ENCODE data around the gene CFHR5. TPM values are rescaled to one million over a fixed set of nuclear protein-coding genes. Genes with fewer than 3 reads are reported as not detected.

The CFHR5 gene
- total and polyA plus RNA-seq, 4 donors: 3.4 to 110 (median 49.1) TPM

GRCh38 chr1:197036861-197037260 lies 59.5 kb downstream of the CFHR5 start:
- Histone ChIP-seq H3K9me3 (ENCODE audit: control insufficient read depth in 4 of 4, low read length in 3 of 4) (no peaks in the 10 kb centered on the region), H3K27me3 (ENCODE audit: control insufficient read depth in 4 of 4, insufficient read depth in 4 of 4, low read length in 3 of 4) (no peaks in the 10 kb centered on the region), H3K4me3 (ENCODE audit: low read depth in 1 of 3, low read length in 3 of 3) (no peak overlapping the region), H3K4me1 (ENCODE audit: control insufficient read depth in 4 of 4, insufficient read depth in 4 of 4, low read length in 3 of 4) (no peaks in the 10 kb centered on the region), H3K36me3 (ENCODE audit: control insufficient read depth in 4 of 4, insufficient read depth in 3 of 4, low read depth in 1 of 4, low read length in 3 of 4) (peaks cover 0 to 6% (median 4%) of the 10 kb centered on the region in 4 donors), H3K9ac (ENCODE audit: low read depth in 1 of 2, low read length in 2 of 2) (no peak overlapping the region), H3K27ac (ENCODE audit: low read depth in 1 of 2, low read length in 2 of 2) (no peak overlapping the region)
- DNase-seq (ENCODE audit: low spot score): no peak
- TF ChIP-seq, protein P1, sequence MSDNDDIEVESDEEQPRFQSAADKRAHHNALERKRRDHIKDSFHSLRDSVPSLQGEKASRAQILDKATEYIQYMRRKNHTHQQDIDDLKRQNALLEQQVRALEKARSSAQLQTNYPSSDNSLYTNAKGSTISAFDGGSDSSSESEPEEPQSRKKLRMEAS (IDR thresholded peaks at IDR 0.05): no peak
- TF ChIP-seq, protein P2, sequence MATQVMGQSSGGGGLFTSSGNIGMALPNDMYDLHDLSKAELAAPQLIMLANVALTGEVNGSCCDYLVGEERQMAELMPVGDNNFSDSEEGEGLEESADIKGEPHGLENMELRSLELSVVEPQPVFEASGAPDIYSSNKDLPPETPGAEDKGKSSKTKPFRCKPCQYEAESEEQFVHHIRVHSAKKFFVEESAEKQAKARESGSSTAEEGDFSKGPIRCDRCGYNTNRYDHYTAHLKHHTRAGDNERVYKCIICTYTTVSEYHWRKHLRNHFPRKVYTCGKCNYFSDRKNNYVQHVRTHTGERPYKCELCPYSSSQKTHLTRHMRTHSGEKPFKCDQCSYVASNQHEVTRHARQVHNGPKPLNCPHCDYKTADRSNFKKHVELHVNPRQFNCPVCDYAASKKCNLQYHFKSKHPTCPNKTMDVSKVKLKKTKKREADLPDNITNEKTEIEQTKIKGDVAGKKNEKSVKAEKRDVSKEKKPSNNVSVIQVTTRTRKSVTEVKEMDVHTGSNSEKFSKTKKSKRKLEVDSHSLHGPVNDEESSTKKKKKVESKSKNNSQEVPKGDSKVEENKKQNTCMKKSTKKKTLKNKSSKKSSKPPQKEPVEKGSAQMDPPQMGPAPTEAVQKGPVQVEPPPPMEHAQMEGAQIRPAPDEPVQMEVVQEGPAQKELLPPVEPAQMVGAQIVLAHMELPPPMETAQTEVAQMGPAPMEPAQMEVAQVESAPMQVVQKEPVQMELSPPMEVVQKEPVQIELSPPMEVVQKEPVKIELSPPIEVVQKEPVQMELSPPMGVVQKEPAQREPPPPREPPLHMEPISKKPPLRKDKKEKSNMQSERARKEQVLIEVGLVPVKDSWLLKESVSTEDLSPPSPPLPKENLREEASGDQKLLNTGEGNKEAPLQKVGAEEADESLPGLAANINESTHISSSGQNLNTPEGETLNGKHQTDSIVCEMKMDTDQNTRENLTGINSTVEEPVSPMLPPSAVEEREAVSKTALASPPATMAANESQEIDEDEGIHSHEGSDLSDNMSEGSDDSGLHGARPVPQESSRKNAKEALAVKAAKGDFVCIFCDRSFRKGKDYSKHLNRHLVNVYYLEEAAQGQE (IDR thresholded peaks at IDR 0.05): no peak
- TF ChIP-seq HNF4G (IDR thresholded peaks at IDR 0.05): no peak
- TF ChIP-seq JUND (IDR thresholded peaks at IDR 0.05): no peak
- TF ChIP-seq, protein P3, sequence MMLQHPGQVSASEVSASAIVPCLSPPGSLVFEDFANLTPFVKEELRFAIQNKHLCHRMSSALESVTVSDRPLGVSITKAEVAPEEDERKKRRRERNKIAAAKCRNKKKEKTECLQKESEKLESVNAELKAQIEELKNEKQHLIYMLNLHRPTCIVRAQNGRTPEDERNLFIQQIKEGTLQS (IDR thresholded peaks at IDR 0.05): no peak
- TF ChIP-seq RAD21 (IDR thresholded peaks at IDR 0.05): no peak
- TF ChIP-seq NR2F2 (IDR thresholded peaks at IDR 0.05): no peak
- TF ChIP-seq ZBTB33 (IDR thresholded peaks at IDR 0.05): no peak
- no peak for TF ChIP-seq HNF4A (conservative IDR thresholded peaks at IDR 0.05)
- TF ChIP-seq RXRA (IDR thresholded peaks at IDR 0.05): no peak
- WGBS: 96% methylated on average over 3 of the region's 3 CpGs

GRCh38 chr1:197041486-197042353 lies 64.4 kb downstream of the CFHR5 start:
- no peaks in the 10 kb centered on the region for H3K4me1 ChIP-seq (ENCODE audit: control insufficient read depth in 4 of 4, insufficient read depth in 4 of 4, low read length in 3 of 4)
- H3K9me3 ChIP-seq (ENCODE audit: control insufficient read depth in 4 of 4, low read length in 3 of 4): no peaks in the 10 kb centered on the region
- WGBS: 86% methylated on average over 7 of the region's 7 CpGs
- H3K4me3 ChIP-seq (ENCODE audit: low read depth in 1 of 3, low read length in 3 of 3): no peak overlapping the region
- peaks cover 1 to 8% (median 6%) of the 10 kb centered on the region in 4 donors for H3K36me3 ChIP-seq (ENCODE audit: control insufficient read depth in 4 of 4, insufficient read depth in 3 of 4, low read depth in 1 of 4, low read length in 3 of 4)
- no peaks in the 10 kb centered on the region for H3K27me3 ChIP-seq (ENCODE audit: control insufficient read depth in 4 of 4, insufficient read depth in 4 of 4, low read length in 3 of 4)
- TF ChIP-seq EGR1 (IDR thresholded peaks at IDR 0.05; ENCODE audit: low read depth in 2 of 2): no peak
- TF ChIP-seq, protein P4, sequence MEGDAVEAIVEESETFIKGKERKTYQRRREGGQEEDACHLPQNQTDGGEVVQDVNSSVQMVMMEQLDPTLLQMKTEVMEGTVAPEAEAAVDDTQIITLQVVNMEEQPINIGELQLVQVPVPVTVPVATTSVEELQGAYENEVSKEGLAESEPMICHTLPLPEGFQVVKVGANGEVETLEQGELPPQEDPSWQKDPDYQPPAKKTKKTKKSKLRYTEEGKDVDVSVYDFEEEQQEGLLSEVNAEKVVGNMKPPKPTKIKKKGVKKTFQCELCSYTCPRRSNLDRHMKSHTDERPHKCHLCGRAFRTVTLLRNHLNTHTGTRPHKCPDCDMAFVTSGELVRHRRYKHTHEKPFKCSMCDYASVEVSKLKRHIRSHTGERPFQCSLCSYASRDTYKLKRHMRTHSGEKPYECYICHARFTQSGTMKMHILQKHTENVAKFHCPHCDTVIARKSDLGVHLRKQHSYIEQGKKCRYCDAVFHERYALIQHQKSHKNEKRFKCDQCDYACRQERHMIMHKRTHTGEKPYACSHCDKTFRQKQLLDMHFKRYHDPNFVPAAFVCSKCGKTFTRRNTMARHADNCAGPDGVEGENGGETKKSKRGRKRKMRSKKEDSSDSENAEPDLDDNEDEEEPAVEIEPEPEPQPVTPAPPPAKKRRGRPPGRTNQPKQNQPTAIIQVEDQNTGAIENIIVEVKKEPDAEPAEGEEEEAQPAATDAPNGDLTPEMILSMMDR (IDR thresholded peaks at IDR 0.05; ENCODE audit: low read depth, low read length, missing input control): no peak
- DNase-seq (ENCODE audit: low spot score): no peak
- no peak overlapping the region for H3K9ac ChIP-seq (ENCODE audit: low read depth in 1 of 2, low read length in 2 of 2)
- H3K27ac ChIP-seq (ENCODE audit: low read depth in 1 of 2, low read length in 2 of 2): no peak overlapping the region
